SK-N-SH (cell line): ENCODE data around the gene EIF2S1.

ENCODE experiments used
- CTCF ChIP-seq: fragments of 200-600 bp; sonication (generic); IDR thresholded peaks from 2 replicates; pipeline ENCODE4 v1.6.1; 2017; ENCODE audit warnings: antibody characterized with exemption, mild to moderate bottlenecking, moderate library complexity
- FOSL2 ChIP-seq: IDR thresholded peaks from 2 replicates; pipeline ENCODE4 v1.4.0; 2012; ENCODE audit warnings: low read depth, mild to moderate bottlenecking, moderate library complexity, borderline replicate concordance
- MAX ChIP-seq: IDR thresholded peaks from 2 replicates; pipeline ENCODE4 v1.4.0; 2012; ENCODE audit warnings: low read depth
- NFIC ChIP-seq: IDR thresholded peaks from 2 replicates; pipeline ENCODE4 v1.4.0; 2012; ENCODE audit warnings: borderline replicate concordance
- POLR2AphosphoS5 ChIP-seq: IDR thresholded peaks from 2 replicates; pipeline ENCODE4 v1.6.1; 2012; ENCODE audit warnings: low read depth, low read length
- TAF1 ChIP-seq: IDR thresholded peaks from 2 replicates; pipeline ENCODE4 v1.6.1; 2012; ENCODE audit warnings: low read depth, mild to moderate bottlenecking, low read length, moderate library complexity, borderline replicate concordance

DNA sequence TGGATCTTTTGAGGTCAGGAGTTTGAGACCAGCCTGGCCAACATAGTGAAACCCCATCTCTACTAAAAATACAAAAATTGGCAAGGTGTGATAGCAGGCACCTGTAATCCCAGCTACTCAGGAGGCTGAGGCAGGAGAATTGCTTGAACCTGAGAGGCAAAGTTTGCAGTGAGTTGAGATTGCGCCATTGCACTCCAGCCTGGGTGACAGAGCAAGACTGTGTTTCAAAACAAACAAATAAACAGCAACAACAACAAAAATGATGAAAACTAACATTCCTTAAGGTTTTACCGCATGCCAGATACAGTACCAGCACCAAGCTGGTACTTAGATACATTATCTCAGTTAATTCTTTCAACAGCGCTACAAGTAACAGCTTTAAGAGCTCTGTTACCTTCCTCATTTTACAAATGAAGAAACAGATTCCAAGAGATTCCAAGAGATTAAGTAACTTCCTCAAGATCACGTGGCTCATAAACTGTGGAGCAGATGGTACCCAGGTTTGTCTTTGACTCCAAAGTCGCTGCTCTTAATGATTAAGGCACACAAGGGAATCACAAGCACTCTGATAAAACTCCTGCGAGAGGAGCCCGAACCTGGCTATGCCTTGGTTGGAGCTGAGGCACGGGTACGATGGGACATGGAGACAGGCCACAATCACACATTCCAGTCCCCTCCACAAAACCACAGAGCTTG, 69.5 kb downstream of the EIF2S1 start:
- TF ChIP-seq TAF1, result no peak
- no peak for TF ChIP-seq CTCF
- no peak for TF ChIP-seq NFIC
- no peak for TF ChIP-seq FOSL2
- no peak for TF ChIP-seq POLR2AphosphoS5
- TF ChIP-seq MAX, result no peak
